Measurements from ENCODE around the gene CCDC154. TPM values are rescaled to one million over a fixed set of nuclear protein-coding genes. Genes with fewer than 3 reads are reported as not detected.

CCDC154 gene
- total and polyA plus RNA-seq, 8 donors, result 0.31 to 4.5 (median 3.1) TPM; not detected in 5

DNA sequence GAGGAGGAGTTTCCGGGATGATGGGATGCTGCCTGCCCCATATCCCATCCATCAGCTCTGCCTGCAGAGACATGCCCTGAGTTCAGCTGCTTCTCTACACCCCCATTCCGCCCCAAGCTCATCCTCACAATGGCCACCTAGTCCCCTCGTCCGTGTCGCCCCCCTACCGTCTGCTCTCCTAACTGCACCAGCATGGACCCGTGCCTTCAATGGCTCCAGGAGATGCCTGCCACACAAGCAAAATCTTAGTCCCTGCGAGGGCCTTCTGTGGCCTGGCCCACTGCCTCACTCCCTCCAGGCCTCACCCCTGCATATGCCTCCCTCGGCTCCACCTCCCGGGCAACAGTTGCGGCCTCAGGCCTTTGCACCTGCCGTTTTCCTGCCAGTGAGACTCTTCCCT, 47.0 kb upstream of the CCDC154 start:
- TF ChIP-seq EP300 (IDR thresholded peaks at IDR 0.05) (no peak), POLR2A (IDR thresholded peaks at IDR 0.05) (no peak)
- Histone ChIP-seq H3K27ac (no peak overlapping the region), H3K27me3 (no peaks in the 10 kb centered on the region), H3K4me1 (peaks cover 15 to 32% (median 28%) of the 10 kb centered on the region in 4 donors), H3K9me3 (no peaks in the 10 kb centered on the region), H3K4me3 (no peak overlapping the region), H3K36me3 (peaks cover 4 to 17% (median 15%) of the 10 kb centered on the region in 4 donors)
- intact Hi-C loops (cut with DNase I; ENCODE audit: low total_unique reads), result no loop called here
- 86 to 90% (median 89%) methylated on average over 12 of the region's 12 CpGs for WGBS, 5 donors
- no peak for DNase-seq

DNA sequence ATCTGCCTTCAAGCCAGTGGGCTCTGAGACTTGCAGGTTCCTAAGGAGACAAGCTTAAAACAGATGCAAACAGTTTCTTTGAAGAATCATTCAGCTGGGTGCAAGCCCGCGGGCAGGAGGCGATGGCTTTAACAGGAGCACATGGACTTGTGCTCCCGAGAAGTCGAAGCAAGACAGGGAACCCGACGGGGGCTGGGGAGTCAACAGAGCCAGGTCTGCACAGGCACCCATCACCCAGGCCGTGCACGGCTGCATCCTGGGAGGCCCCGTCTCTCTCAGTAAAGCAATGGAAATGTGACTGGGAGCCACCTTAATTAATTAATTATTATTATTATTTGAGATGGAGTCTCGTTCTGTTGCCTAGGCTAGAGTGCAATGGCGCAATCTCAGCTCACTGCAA, 44.7 kb upstream of the CCDC154 start:
- no peaks in the 10 kb centered on the region for H3K9me3 ChIP-seq
- intact Hi-C loops (cut with DNase I; ENCODE audit: low total_unique reads), result no loop called here
- H3K36me3 ChIP-seq, result no peaks in the 10 kb centered on the region
- DNase-seq, result no peak
- H3K4me1 ChIP-seq, result peaks cover 10 to 15% (median 14%) of the 10 kb centered on the region in 4 donors
- no peaks in the 10 kb centered on the region for H3K27me3 ChIP-seq
- no peak overlapping the region for H3K27ac ChIP-seq
- TF ChIP-seq, protein P1, sequence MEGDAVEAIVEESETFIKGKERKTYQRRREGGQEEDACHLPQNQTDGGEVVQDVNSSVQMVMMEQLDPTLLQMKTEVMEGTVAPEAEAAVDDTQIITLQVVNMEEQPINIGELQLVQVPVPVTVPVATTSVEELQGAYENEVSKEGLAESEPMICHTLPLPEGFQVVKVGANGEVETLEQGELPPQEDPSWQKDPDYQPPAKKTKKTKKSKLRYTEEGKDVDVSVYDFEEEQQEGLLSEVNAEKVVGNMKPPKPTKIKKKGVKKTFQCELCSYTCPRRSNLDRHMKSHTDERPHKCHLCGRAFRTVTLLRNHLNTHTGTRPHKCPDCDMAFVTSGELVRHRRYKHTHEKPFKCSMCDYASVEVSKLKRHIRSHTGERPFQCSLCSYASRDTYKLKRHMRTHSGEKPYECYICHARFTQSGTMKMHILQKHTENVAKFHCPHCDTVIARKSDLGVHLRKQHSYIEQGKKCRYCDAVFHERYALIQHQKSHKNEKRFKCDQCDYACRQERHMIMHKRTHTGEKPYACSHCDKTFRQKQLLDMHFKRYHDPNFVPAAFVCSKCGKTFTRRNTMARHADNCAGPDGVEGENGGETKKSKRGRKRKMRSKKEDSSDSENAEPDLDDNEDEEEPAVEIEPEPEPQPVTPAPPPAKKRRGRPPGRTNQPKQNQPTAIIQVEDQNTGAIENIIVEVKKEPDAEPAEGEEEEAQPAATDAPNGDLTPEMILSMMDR (IDR thresholded peaks at IDR 0.05), result no peak
- TF ChIP-seq POLR2A (IDR thresholded peaks at IDR 0.05) (no peak), POLR2AphosphoS5 (IDR thresholded peaks at IDR 0.05) (no peak), EP300 (IDR thresholded peaks at IDR 0.05) (no peak)
- WGBS, 5 donors, result 90 to 94% (median 94%) methylated on average over 12 of the region's 12 CpGs
- no peak overlapping the region for H3K4me3 ChIP-seq

GRCh38 chr16:1488619-1489018, 44.3 kb upstream of the CCDC154 start, which contains the start of gene PTX4:
Gene PTX4 (minus strand): TSS chr16:1488944. CDS start chr16:1488909, 35 bp downstream.
- TF ChIP-seq, protein P1 (IDR thresholded peaks at IDR 0.05), result no peak
- TF ChIP-seq POLR2A (IDR thresholded peaks at IDR 0.05) (no peak), POLR2AphosphoS5 (IDR thresholded peaks at IDR 0.05) (no peak), EP300 (IDR thresholded peaks at IDR 0.05) (no peak)
- peaks cover 6 to 10% (median 9%) of the 10 kb centered on the region in 4 donors for H3K4me1 ChIP-seq
- no peak within 1 kb of the TSS for H3K27ac ChIP-seq
- H3K27me3 ChIP-seq, result no peaks in the 10 kb centered on the region
- DNase-seq, result no peak
- H3K4me3 ChIP-seq, result no peak within 1 kb of the TSS
- H3K9me3 ChIP-seq, result no peaks in the 10 kb centered on the region
- intact Hi-C loops (cut with DNase I; ENCODE audit: low total_unique reads), result no loop called here
- 79 to 89% (median 85%) methylated on average over 19 of the region's 19 CpGs for WGBS, 5 donors
- no peaks in the 10 kb centered on the region for H3K36me3 ChIP-seq

DNA sequence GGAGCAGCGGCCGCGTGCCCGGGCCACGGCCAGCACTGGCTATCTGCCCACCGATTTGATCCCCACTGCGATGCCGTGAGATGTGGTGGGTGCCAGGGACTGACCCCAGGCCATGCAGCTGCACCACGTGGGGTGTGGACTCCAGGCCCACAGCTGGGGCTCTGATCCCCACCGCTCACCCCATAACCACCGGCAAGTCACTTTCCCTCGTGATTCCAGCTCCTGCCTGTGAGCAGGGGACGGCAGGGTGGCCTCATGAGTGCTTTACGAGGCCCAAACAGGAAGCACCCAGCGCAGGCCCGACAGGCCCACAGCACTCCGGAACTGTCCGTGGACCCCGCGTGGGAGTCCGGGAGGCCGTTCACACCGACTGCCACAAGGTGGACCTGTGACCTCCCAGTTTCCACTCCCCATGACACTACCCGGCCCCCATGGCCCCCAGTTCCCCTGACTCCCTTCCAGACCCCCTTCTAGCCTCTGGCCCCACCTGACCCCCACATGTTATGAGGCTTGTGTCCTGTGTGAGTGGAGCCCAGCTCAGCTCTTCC, 43.8 kb upstream of the CCDC154 start:
- H3K4me3 ChIP-seq, result no peak overlapping the region
- no peak for DNase-seq
- no peak overlapping the region for H3K27ac ChIP-seq
- intact Hi-C loops (cut with DNase I; ENCODE audit: low total_unique reads), result no loop called here
- H3K4me1 ChIP-seq, result peaks cover 6 to 9% (median 9%) of the 10 kb centered on the region in 4 donors
- no peaks in the 10 kb centered on the region for H3K9me3 ChIP-seq
- TF ChIP-seq POLR2A (IDR thresholded peaks at IDR 0.05) (no peak), POLR2AphosphoS5 (IDR thresholded peaks at IDR 0.05) (no peak), EP300 (IDR thresholded peaks at IDR 0.05) (no peak)
- TF ChIP-seq, protein P1 (IDR thresholded peaks at IDR 0.05), result no peak
- WGBS, 5 donors, result 80 to 91% (median 89%) methylated on average over 21 to 24 of the region's 24 CpGs
- H3K27me3 ChIP-seq, result no peaks in the 10 kb centered on the region
- no peaks in the 10 kb centered on the region for H3K36me3 ChIP-seq

- no peak for DNase-seq
- peaks cover 1 to 4% (median 4%) of the 10 kb centered on the region in 4 donors for H3K4me1 ChIP-seq
- TF ChIP-seq EP300 (IDR thresholded peaks at IDR 0.05) (no peak), POLR2A (IDR thresholded peaks at IDR 0.05) (no peak), POLR2AphosphoS5 (IDR thresholded peaks at IDR 0.05) (no peak)
- TF ChIP-seq, protein P1 (IDR thresholded peaks at IDR 0.05), result no peak
- no peaks in the 10 kb centered on the region for H3K9me3 ChIP-seq
- H3K36me3 ChIP-seq, result no peaks in the 10 kb centered on the region
- H3K27me3 ChIP-seq, result no peaks in the 10 kb centered on the region
- 80 to 93% (median 89%) methylated on average over 34 to 39 of the region's 39 CpGs for WGBS, 5 donors
- H3K4me3 ChIP-seq, result no peak overlapping the region
- intact Hi-C loops (cut with DNase I; ENCODE audit: low total_unique reads), result no loop called here
- no peak overlapping the region for H3K27ac ChIP-seq
Measured at GRCh38 chr16:1487395-1488053, 43.2 kb upstream of the CCDC154 start.
